HuH-7.5 (cell line): ENCODE measurements around the gene PCDH1.
"Not testable (repeated sequence)": the region's sequence is repeated elsewhere in the genome, so short reads cannot be mapped to it uniquely, and the experiment has no call there.

Experiments
- DNase-seq: peaks from one replicate; pipeline ENCODE4 v3.0.0; 2011; ENCODE audit warnings: low spot score

The PCDH1 gene

DNA sequence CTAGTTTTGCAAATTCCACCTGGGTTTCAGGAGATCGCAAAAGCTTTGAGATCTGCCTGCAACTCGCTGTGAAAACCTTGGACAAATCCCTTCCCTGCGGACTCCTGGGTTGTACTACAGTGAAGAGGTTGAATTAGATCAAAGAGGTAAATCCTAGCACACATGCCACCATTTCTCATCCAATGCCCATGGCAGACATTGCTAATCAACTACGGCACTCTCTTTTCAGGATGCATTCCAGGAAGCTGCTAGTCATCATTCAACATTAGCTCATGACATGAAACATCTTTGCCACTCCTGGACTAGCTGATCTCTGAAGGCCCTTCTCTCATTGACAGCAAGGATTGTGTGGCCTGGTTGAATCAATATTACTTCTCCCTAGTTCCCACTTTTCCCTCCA is 46.1 kb downstream of the PCDH1 start:
- DNase-seq: no peak

GRCh38 chr5:141828162-141828561 is 50.0 kb downstream of the PCDH1 start:
- DNase-seq: no peak

GRCh38 chr5:141826674-141827073 is 51.5 kb downstream of the PCDH1 start:
- no peak for DNase-seq

DNA sequence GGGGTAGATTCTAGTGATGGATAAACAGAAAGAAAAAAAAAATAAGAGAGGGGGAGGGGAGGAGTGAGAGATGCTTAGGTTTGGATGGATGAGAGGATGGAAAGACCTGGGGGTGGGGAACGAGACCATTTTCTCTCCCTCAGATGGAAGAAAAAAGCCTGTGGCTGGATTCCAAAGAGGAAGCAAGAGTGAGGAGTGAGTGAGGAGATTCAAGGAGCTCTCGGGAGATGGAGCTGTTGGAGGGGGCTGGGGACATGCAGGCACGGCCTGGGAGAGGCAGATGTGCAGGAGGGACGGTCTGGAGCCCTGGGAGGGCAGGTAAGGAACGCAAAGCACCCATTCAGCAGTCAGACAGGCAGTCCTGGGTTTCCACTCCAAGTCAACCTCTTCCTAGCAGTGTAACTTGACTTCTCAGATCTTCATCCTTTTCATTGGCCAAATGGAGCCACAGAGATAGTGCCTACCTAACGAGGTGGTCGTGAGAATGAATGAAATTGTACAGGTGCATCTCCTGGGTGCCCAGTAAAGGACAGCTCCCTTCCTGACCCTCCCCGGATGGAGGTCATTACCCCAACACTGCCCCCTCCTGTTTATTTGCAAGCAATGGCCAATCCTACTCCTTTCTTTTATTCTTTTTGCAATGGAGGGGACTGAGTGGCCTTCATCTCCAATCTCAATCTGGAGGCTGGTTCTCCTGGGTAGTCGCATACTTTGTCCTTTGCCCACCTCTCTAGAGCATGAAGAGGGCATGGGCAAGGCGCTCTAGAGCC is 52.2 kb downstream of the PCDH1 start:
- peak; percentile 49 for DNase-seq

GRCh38 chr5:141825241-141825671 is 53.0 kb downstream of the PCDH1 start:
- no peak for DNase-seq

GRCh38 chr5:141824717-141825116 is 53.5 kb downstream of the PCDH1 start:
- DNase-seq: no peak

DNA sequence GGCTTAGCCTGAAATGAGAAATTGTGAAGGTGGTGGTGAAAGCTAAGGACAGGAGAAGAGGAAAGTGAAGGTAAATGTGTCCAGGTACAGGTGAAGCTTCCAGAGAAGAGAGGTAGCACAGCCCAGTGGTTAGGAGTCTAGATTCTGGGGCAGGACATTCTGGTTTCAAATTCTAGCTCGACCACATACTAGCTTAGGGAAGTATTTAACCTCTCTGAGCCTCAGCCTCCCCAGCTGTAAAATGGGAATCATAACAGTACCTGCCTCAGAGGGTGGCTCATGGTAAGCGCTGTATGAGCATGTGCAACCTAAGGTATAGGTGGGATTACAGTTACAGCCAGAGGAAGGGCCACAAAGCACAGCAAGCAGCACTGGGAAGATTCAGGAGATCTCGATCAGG is 55.2 kb downstream of the PCDH1 start:
- no peak for DNase-seq

DNA sequence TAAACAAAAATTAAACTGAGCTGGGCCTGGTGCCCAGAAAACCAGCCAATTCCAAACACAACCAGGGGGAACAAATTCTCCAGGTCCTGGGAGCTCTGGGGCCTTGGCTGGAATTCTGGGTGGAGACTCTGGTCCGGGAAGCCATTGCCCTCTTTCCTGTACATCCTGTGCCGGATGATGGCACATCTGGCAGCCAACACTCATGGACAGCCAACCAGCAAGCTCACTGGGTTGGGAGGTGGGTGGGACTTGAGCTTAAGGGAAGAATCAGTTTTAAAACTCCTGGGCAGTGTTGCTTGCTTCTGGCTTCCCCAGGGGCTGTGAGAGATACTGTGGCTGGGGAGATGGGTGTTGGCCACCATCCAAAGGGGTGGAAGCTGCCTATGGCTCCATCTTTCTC is 56.1 kb downstream of the PCDH1 start:
- DNase-seq: no peak

DNA sequence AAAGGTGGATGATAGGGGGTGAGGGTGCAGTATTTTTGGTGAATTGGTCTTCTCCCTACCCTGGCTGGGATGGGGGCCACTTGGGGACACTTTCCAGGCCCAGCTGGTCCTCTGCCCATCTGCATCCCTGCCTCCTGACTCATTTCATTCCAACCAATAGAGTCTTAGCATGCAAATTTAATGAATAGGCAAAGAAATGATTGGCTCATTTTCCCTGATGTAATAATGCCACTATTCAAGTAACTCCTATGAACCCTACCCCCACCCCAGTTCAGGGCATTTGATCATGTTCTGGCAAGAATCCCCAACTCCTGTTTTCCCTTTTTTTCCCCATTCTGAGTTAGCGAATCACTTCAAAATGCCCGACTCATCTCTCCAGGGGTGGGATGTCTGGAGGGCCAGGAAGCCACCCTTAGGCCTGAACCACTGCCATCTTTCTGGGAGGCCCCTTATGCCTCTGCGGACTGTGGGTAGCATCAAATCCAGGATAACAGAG is 56.7 kb downstream of the PCDH1 start:
- no peak for DNase-seq

- DNase-seq: not testable (repeated sequence)
Observed at GRCh38 chr5:141820686-141821085, 57.5 kb downstream of the PCDH1 start.

GRCh38 chr5:141817631-141818030 is 60.6 kb downstream of the PCDH1 start:
- DNase-seq: no peak

DNA sequence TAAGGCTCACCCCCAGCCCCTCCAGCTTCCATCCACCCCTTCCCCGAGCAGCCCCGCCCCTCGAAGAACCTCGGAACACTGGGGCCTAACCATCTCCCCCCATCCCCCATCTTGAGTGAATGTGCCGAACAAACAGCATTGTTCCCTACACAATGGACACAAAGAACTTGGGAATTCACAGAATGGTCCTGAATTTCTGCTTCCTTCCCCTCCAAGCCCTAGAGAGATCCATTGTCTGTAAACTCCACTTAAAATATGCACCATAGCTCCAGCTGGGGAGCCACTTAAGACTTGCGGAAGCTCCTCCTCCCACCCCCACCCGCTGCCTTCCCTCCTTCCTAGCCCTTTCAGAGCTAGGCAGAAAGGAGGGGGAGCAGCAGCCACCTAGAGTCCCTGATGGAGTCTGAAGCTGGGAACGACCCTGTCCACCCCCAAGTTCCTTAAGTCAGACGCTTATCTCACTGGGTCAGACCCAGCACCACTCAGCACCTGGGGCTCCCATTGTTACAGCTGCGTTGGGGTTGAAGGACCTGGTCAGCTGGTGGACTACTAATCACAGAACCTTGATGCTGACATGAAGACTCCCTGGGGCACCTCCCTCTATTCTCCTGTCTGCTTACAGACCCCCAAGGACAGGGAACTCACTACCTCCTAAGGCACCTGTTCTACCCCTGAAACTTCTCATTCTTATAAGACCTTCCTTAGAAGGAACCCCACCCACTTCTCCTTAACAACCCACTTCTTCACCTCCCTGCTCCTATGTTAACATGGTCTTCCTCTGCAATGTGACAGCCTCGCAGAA is 61.4 kb downstream of the PCDH1 start:
- no peak for DNase-seq

- no peak for DNase-seq
Observed at GRCh38 chr5:141815796-141816180, 62.4 kb downstream of the PCDH1 start.

GRCh38 chr5:141815051-141815795 is 63.0 kb downstream of the PCDH1 start:
- DNase-seq: no peak

DNA sequence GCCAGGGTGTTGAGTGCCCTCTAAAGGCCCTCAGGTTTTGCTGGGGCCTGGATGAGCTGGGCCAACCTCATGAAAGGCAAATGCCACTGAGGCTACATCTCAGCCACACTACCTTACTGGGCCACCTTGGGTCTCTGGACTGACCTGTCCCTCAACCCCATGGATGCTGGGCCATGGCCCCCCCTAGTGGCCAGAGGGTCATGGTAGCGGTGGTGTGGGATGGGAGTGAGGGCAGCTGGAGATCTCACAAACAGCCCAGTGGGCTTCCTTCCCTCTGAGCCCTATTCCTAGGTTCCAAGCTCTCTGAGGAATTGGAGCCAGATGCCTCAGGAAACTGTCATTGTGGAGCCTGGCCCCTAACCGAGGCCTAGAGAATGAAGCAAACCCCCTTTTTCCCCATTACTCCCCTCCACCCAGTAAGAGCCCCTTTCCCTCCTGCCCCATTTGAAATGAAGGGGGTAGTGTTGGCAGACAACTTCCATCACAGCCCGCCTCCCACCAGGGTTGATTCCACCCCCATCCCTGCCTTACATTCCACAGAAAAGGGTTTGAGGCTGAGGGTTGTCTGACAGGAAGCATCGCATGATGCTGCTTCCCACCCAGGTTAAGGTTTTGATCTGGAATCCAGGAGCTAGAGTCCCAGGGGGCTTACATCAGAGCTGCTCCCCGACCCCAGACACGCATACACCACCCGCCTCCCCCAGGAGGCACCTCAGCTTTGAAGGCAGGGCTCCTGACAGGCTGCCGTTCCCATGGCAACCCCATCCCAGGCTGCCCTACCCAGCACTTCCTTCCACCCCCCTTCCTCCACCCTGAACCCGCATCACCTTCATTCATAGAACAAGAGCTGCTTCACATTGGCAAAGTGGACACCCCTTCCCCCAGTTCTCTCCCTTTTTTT is 63.9 kb downstream of the PCDH1 start:
- DNase-seq: peak; percentile 73

GRCh38 chr5:141812512-141812911 is 65.7 kb downstream of the PCDH1 start:
- no peak for DNase-seq

- no peak for DNase-seq
Observed at GRCh38 chr5:141811287-141812155, 66.7 kb downstream of the PCDH1 start.

- DNase-seq: no peak
Observed at GRCh38 chr5:141810702-141811101, 67.5 kb downstream of the PCDH1 start.

- no peak for DNase-seq
Observed at GRCh38 chr5:141809380-141810096, 68.7 kb downstream of the PCDH1 start.

DNA sequence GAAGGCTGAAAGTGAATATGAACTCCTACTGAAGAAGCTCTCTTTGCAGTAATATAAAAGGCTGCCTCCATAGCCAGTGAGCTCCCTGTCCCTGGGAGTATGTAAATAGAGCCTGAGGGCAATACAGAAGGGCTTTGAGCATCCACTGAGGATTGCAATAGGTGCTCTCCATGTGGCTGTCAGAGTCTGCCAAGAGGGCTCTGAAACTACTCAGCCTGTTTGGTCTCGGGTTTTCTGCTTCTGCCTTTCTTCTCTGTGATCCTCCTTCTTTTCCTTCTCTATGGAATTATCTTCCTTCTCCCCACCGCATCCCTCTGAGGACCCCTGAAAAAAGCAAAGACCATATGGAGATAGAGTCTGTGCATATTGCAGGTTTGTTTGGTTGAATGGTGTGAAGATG is 69.4 kb downstream of the PCDH1 start:
- no peak for DNase-seq
